GM19463 (cell line): ENCODE measurements around the gene ZC3H18.

ENCODE experiments used
- ATAC-seq: cut with Tn5 transposase; IDR thresholded peaks from one replicate; pipeline ENCODE4 v1.9.1; 2021; ENCODE audit warnings: mild to moderate bottlenecking, moderate library complexity; ENCODE audit not compliant: unreplicated experiment

ZC3H18 gene

DNA sequence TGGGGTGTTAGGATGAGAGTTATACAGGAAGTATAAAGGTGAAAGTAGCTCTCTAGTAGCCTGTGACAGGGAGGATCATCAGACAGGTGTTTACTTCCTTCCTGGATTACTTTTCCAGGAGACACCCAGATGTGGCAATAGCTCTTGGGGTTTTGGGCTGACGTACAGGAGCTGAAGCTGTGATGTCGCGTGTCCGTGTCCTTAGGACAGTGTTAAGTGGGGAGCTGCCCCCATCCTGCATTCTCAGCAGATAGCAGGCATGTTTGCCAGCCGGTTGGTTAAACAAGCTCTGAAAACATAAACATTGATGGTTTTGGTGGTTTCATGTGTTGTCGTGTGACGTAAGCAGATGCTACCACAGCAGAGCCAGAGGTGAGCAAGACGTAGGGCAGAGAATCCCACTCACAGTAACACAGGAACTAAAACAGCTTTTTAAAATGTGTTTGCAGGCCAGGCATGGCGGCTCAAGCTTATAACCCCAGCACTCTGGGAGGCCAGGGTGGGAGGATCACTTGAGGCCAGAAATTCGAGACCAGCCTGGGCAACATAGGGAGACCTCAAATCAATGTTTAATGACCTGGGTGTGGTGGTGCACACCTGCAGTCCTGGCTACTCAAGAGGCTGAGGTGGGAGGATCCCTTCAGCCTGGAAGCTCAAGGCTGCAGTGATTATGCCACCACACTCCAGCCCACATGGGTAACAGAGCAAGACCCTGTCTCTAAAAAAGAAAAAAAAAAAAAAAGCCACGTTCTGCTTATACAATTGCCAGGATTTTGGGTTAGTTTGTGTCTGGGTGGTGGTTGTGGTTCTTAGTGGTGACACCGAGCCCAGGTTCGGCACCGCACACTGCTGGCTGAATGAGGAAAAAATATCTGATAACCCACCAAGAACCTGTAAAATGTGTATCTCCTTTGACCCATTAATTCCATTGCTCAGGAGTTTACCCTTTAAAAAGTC lies 49.9 kb downstream of the ZC3H18 start:
- no peak for ATAC-seq

DNA sequence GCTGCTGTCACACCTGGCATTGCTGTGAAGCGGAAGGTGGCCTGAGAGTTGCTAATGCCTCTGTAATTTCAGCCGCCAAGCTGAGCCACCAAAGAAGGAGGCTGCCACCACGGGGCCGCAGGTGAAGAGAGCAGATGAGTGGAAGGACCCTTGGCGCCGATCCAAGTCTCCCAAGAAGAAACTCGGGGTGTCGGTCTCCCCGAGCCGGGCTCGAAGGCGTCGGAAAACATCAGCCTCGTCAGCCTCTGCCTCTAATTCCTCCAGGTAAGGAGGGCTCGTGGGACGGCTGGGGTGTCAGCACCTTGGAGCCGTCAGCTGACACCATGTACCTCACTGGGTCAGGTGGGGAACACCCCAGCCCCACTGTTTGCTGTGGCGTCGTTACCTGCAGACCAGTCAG lies 51.9 kb downstream of the ZC3H18 start:
- ATAC-seq, result no peak

GRCh38 chr16:88622866-88623265 lies 52.7 kb downstream of the ZC3H18 start:
- no peak for ATAC-seq

DNA sequence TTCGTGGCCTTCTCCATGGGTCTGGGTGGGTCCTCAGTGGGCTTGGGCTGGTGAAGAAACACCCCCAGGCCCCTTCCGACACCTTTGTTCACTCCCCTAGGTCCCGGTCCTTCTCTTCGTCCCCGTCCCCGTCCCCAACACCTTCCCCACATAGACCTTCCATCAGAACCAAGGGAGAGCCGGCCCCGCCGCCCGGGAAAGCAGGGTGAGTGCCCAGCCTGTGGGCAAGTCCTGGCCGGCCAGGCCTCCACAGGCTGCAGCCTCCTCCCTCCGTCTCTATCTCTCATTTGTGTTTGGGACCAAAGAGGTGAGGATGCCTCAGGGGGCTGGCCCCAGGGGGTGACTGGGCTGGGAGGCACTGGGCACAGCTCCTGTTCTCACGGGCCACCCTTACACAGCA lies 53.7 kb downstream of the ZC3H18 start:
- no peak for ATAC-seq

DNA sequence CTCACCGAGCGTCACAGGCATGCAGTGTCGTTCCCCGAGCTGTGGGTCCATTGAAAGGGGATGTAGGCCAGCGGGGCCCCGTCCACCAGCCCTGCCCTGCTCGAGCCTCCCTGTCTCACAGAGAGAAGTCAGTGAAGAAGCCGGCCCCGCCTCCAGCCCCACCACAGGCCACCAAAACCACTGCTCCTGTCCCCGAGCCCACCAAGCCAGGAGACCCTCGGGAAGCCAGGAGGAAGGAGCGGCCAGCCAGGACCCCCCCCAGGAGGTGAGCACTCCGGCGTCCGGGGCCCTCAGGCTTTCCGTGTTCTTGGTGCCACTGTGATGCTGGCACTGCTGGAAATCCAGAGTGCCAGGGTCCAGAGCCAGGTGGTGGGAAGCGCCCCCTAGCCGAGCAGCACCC lies 54.3 kb downstream of the ZC3H18 start:
- ATAC-seq, result no peak

- ATAC-seq, result no peak
Measured at GRCh38 chr16:88624977-88625576, 54.9 kb downstream of the ZC3H18 start.

GRCh38 chr16:88626646-88627045 lies 56.4 kb downstream of the ZC3H18 start:
- no peak for ATAC-seq

GRCh38 chr16:88627531-88628411 lies 57.6 kb downstream of the ZC3H18 start:
- no peak for ATAC-seq

DNA sequence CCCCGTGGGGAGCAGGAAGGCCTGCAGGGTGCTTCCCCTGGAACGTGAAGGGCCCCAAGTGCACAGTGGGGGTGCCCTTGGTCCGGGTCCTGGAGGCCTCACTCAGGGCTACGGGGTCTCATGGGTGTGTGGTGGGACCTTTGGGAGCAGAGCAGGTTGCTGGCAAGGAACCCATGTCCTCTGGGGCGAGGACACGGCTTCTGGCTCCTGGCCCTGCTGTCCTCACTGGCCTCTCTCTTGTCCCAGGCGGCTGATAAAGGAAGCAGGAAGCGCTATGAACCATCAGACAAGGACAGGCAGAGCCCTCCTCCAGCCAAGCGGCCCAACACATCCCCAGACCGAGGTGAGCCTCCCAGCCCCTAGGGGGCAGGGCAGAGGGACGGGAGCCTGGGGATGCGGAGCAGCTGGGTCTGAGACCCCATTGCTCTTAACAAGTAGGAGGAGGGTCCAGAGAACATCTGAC lies 58.3 kb downstream of the ZC3H18 start:
- no peak for ATAC-seq

- no peak for ATAC-seq
Measured at GRCh38 chr16:88629835-88630234, 59.6 kb downstream of the ZC3H18 start.

DNA sequence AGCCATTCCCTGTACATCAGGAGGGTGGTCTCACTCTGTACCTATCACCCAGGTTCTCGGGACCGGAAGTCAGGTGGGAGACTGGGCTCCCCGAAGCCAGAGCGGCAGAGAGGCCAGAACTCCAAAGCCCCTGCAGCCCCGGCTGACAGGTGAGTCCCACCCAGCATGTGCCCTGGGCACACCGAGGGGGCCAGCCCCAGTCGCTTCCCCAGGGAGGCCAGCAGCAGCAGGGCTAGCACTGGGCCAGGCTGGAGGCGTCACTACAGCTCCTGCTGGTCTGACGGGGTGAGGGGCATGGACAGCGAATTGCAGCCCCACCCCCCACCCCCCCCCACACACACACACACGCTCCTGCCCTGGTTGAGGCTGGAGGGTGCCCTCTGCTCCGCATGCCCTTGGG lies 60.2 kb downstream of the ZC3H18 start:
- ATAC-seq, result no peak

DNA sequence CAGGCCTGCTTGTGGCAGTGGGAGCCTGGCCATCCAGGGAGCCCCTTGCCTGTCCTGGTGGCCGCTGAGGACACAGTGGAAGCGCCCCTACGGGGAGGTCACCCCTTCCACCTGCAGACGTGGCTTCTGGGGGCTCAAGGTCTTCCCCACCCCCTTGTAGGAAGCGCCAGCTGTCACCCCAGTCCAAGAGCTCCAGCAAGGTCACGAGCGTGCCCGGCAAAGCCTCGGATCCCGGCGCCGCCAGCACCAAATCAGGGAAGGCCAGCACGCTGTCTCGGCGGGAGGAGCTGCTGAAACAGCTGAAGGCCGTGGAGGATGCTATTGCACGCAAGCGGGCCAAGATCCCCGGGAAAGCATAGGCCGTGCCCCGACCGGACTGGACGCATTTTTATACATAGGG lies 60.7 kb downstream of the ZC3H18 start:
- ATAC-seq, result no peak

- no peak for ATAC-seq
Measured at GRCh38 chr16:88631384-88631783, 61.2 kb downstream of the ZC3H18 start.

DNA sequence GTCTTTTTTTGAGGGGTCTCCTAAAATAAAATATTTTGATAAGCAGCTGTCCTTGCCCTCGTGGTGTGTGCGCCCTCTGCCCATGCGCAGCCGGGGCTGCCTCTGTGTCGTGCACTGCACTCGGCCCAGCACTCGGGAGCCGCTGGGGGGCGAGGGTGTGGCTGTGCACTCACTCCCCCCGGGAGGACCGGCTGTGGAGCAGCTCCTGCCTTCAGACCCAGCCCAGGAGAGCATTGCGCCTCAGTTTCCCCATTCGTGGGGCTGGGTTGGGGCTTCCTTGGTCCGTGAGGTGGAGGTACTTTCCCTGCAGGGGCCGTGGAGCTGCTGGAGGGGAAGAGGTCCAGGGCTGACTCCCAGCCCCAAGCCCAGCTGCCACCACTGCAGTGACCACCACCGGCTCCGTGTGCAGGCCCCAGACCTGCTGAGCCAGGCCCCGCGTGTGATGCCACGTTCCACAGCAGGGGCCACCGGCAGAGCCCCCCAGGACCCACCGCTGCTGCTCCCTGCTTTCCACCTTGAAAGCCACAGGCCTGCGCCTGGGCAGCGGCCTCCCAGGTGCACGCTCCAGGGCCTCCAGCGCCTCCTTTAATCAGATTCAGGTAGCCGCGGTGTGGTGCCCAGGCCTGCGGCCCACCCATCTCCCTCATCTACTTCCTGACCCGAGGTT lies 61.9 kb downstream of the ZC3H18 start:
- ATAC-seq, result no peak

- ATAC-seq, result no peak
Measured at GRCh38 chr16:88632587-88632930, 62.4 kb downstream of the ZC3H18 start.

- peak; percentile 43 for ATAC-seq
Measured at GRCh38 chr16:88633684-88634140, 63.5 kb downstream of the ZC3H18 start.

DNA sequence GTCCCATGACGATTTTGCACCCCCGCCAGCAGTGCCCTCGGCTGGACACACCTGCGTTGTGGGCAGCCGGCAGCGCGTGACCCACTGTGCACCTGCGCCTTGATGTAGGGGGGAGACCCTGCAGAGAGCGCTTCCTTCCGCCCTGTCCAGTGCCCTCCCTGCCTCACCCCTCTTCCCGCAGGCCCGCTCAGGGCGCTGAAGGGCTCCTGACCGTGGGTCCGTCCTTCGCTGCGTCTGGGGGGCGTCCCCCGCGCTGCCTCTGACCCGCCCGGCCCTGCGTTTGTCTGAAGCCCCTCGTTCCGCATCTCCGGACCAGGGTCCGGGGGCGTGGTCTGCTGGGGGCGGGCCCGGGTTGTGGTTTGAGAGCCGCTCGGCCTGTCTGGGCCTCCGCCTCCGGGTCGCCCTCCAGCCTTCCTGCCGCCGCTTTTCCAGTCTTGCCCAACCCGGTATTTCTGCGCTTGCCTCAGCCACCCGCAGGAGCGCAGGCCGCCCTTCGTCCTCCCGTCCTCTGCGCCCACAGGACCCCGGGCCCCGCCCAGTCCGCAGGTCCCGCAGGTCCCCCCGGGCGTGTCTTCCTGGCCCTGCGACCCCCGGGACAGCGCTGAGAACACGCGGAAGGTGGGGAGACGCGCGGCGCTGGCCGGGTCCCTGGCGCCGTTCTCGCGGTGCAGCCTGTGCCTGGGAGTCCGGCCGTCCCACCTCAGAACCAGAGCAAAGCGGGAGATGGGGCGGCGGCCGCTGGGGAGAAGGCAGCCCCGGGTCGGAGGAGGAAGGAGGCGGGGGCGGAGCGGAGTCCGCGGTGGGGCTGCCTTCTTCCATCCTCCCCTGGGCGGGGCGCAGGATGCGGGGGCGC lies 64.2 kb downstream of the ZC3H18 start:
- peak; percentile 46 for ATAC-seq

DNA sequence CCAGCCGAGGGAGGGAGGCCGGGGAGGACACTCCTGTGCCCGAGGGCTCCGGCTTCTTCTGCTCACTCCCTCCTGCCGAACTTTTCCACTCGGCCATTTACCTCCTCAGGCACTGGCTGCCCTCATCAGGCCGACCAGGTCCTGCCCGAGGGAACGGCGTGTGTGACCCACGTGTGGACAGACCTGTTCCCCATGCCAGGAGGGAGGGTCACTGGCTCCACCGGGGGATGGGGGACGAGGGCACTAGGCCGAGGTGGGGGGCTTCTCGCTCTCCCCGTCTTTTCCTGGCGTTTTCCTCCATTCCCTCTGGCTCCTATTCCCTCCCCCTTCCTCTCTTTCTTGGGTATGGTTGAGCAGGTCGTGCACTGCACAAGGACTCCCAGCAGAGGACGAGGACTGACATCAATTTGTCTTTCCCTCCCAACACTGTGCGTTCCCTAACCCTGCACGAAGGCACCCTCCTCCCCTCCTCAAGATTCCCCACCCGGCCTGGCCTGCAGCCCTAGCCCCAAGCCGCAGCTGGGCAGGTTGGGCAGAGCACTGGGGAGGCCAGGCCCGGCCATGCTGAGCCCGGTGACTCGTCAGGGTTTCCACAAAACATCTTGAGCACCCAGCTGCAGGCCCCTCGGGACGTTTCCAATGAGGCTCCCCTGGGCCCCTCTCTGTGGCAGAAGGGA lies 64.9 kb downstream of the ZC3H18 start:
- ATAC-seq, result no peak

DNA sequence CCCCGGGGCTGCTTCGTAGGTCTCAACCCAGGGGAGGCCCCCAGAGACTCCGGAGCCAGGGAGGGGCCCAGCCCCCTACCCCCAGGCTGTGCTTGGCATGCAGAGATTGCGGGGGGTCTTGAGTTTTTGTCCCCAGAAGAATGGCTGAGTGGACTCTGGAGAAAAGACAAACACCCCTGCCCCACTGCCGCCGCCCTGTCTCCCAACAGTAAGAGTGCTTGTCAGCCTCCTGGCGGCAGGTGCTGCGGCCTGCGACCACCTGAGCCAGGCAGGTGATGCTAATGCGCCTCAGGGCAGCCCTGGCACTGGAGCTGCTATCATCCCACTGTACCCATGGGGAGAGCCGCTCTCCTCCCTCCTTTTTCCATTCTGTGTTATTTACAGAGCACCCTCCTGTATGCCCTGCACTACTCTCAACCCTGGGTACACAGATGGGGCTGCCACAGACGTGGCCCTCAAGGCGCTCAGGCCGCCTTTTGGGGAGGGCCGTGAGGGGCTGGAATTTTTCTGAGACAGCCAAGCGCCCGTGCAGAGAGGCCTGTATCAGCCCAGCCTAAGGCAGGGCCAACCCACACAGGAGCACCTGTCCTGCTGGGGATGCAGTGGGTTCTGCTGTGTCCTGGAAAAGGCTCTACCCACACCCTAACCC lies 65.6 kb downstream of the ZC3H18 start:
- no peak for ATAC-seq
